Ascending aorta (tissue), 2 donors: ENCODE measurements around the gene RIN3. TPM values are rescaled to one million over a fixed set of nuclear protein-coding genes. Genes with fewer than 3 reads are reported as not detected.
A peak's percentile ranks its signal among the peaks of the same experiment; 100 is the strongest.

Experiments
- DNase-seq, 2 donors: peaks; one replicate each; pipeline ENCODE4 v3.0.0-alpha.2; 2019; ENCODE audit warnings: low spot score in 2 of 2
- H3K27ac ChIP-seq, 2 donors: fragments of 200-600 bp; sonication (generic); one replicate each; pipeline ENCODE4 v1.5.1; 2016 to 2017; ENCODE audit warnings: mild to moderate bottlenecking in 1 of 2
- H3K27me3 ChIP-seq: fragments of 200-600 bp; sonication (generic); one replicate; pipeline ENCODE4 v1.5.1; 2017
- H3K36me3 ChIP-seq, 2 donors: fragments of 200-600 bp; sonication (generic); one replicate each; pipeline ENCODE4 v1.5.1; 2016
- H3K4me1 ChIP-seq, 2 donors: fragments of 200-600 bp; sonication (generic); one replicate each; pipeline ENCODE4 v1.5.1; 2016 to 2017; ENCODE audit warnings: mild to moderate bottlenecking in 1 of 2
- H3K4me3 ChIP-seq, 2 donors: fragments of 200-600 bp; sonication (generic); one replicate each; pipeline ENCODE4 v1.5.1; 2016 to 2017; ENCODE audit warnings: mild to moderate bottlenecking in 1 of 2
- H3K9me3 ChIP-seq, 2 donors: fragments of 200-600 bp; sonication (generic); one replicate each; pipeline ENCODE4 v1.5.1; 2016
- intact Hi-C: fragments of 100-400 bp; cut with DNase I; formaldehyde crosslinking; loops from one replicate; pipeline ENCODE4 v1.15.1; 2023
- total RNA-seq: library from RNA; depleted of rRNA; stranded (reverse); fragments of >200 nt; gene quantifications from one replicate; pipeline ENCODE4 v1.1.0, GENCODE V29; 2016
- TF ChIP-seq, protein P1 (sequence below), 3 experiments: fragments of 200-600 bp in 2 of 3; fragments of 450-650 bp in 1 of 3; sonication (generic) in 2 of 3; IDR thresholded peaks; one replicate each; pipeline ENCODE4 v1.5.1; 2016 to 2019; ENCODE audit warnings: antibody characterized with exemption in 3 of 3, mild to moderate bottlenecking in 1 of 3, moderate library complexity in 1 of 3

RIN3 gene, protein sequence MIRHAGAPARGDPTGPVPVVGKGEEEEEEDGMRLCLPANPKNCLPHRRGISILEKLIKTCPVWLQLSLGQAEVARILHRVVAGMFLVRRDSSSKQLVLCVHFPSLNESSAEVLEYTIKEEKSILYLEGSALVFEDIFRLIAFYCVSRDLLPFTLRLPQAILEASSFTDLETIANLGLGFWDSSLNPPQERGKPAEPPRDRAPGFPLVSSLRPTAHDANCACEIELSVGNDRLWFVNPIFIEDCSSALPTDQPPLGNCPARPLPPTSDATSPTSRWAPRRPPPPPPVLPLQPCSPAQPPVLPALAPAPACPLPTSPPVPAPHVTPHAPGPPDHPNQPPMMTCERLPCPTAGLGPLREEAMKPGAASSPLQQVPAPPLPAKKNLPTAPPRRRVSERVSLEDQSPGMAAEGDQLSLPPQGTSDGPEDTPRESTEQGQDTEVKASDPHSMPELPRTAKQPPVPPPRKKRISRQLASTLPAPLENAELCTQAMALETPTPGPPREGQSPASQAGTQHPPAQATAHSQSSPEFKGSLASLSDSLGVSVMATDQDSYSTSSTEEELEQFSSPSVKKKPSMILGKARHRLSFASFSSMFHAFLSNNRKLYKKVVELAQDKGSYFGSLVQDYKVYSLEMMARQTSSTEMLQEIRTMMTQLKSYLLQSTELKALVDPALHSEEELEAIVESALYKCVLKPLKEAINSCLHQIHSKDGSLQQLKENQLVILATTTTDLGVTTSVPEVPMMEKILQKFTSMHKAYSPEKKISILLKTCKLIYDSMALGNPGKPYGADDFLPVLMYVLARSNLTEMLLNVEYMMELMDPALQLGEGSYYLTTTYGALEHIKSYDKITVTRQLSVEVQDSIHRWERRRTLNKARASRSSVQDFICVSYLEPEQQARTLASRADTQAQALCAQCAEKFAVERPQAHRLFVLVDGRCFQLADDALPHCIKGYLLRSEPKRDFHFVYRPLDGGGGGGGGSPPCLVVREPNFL
- 30.3 TPM for total RNA-seq

DNA sequence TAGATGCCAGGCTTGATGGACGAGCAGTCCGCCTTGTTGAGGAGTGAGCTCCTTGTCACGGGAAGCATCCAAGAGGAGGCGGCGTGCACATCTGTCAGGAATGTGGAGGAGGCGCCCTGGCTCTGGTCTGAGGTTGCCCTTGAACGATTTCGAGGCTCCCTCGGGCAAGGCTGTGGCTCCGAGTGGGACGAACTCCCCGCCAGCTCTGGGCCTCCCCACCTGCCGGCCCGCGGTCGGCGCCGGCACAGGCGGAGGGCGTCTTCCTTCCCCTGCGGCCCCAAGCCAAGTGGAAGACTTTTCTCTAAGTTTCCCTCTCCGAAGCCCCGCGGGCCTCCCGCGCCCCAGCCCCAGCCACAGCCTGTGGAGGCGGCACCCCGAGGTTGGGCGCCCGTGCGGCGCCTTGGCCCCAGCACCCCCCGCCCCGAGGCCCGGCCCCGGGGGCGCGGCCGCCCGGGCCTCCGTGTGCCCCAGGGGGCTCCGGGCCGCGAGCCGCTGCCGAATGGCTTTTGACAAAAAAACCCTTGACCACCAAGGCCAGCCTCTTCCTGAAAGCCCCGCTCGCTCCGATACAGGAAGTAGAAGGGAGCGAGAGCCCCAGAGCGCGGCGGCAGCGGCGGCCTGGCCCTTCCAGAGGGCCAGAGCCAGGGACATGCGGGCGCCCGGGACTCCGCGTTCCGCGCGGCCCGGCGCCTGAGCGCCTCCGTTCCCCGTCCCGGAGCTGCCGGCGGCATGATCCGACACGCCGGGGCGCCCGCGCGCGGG, at the start of gene RIN3:
Gene RIN3, plus strand, starts transcription at position 578 of the 762 bp plus-strand sequence. Its CDS starts 152 bp downstream, at position 730.
- peak in 1 of 2 donors; percentile 80 for DNase-seq
- Histone ChIP-seq H3K27ac (peak within 1 kb of the TSS; percentile 81 to 84), H3K27me3 (no peaks in the 10 kb centered on the region), H3K4me3 (peak within 1 kb of the TSS; percentile 68 to 71), H3K9me3 (no peaks in the 10 kb centered on the region), H3K36me3 (no peaks in the 10 kb centered on the region), H3K4me1 (peaks cover 3 to 18% of the 10 kb centered on the region in 2 donors)
- intact Hi-C loops, result loop anchor here (5.0 to 10.0 kb wide), 3 partner anchors 39 to 281 kb away; partner anchors contain the start of gene GOLGA5
- TF ChIP-seq, protein P1, sequence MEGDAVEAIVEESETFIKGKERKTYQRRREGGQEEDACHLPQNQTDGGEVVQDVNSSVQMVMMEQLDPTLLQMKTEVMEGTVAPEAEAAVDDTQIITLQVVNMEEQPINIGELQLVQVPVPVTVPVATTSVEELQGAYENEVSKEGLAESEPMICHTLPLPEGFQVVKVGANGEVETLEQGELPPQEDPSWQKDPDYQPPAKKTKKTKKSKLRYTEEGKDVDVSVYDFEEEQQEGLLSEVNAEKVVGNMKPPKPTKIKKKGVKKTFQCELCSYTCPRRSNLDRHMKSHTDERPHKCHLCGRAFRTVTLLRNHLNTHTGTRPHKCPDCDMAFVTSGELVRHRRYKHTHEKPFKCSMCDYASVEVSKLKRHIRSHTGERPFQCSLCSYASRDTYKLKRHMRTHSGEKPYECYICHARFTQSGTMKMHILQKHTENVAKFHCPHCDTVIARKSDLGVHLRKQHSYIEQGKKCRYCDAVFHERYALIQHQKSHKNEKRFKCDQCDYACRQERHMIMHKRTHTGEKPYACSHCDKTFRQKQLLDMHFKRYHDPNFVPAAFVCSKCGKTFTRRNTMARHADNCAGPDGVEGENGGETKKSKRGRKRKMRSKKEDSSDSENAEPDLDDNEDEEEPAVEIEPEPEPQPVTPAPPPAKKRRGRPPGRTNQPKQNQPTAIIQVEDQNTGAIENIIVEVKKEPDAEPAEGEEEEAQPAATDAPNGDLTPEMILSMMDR (IDR thresholded peaks at IDR 0.05), result no peak

DNA sequence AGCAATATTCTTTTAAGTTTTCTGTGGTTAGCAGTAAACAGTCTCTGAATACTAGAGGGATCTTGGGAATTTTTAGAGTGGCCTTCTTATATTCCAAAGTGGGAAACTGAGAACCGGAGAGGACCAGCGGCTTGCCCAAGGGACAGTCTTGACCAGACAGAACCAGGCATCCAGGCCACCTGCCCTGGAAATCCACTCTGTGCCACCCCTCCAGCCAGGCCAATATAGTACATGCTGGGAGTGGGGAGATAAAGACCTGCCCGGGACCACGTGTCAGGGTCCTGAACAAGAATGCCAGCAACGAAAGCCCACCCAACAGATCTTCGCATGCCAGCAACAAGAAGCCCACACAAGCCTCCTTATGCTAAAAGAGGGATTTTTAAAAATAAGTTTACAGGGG, 49.4 kb upstream of the RIN3 start:
- H3K36me3 ChIP-seq, result no peaks in the 10 kb centered on the region
- intact Hi-C loops, result no loop called here
- peak in 1 of 2 donors; percentile 41 for DNase-seq

DNA sequence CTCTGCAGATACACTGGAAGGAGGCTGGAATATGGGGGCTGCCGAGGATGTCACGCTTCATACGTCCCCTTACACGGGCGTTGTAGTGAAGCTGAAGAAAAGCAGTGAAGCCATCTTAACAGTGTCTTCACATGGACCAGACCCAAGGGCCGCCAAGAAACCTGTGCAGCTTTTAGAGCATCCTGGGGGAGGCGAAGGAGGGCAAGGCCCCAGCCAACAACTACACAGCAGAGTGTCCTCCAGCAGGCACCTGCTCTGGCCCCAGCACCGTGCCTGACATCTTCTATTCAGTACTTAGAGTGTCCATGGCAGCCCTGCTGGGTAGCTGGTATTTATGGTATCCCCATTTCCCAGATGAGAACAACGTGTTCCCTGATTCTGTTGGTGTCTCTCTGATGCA, 48.9 kb upstream of the RIN3 start:
- Histone ChIP-seq H3K27me3 (no peaks in the 10 kb centered on the region), H3K36me3 (no peaks in the 10 kb centered on the region), H3K4me1 (peaks cover 6 to 12% of the 10 kb centered on the region in 2 donors), H3K9me3 (peaks cover 0 to 5% of the 10 kb centered on the region in 2 donors), H3K27ac (no peak overlapping the region), H3K4me3 (no peak overlapping the region)
- DNase-seq, result no peak
- TF ChIP-seq, protein P1 (IDR thresholded peaks at IDR 0.05), result no peak
- intact Hi-C loops, result no loop called here

More for the DNA sequence above, 49.4 kb upstream of the RIN3 start:
- Histone ChIP-seq H3K27me3 (no peaks in the 10 kb centered on the region), H3K4me3 (no peak overlapping the region), H3K9me3 (peaks cover 0 to 5% of the 10 kb centered on the region in 2 donors), H3K27ac (no peak overlapping the region), H3K4me1 (peaks cover 6 to 12% of the 10 kb centered on the region in 2 donors)
- TF ChIP-seq, protein P1 (IDR thresholded peaks at IDR 0.05), result no peak

DNA sequence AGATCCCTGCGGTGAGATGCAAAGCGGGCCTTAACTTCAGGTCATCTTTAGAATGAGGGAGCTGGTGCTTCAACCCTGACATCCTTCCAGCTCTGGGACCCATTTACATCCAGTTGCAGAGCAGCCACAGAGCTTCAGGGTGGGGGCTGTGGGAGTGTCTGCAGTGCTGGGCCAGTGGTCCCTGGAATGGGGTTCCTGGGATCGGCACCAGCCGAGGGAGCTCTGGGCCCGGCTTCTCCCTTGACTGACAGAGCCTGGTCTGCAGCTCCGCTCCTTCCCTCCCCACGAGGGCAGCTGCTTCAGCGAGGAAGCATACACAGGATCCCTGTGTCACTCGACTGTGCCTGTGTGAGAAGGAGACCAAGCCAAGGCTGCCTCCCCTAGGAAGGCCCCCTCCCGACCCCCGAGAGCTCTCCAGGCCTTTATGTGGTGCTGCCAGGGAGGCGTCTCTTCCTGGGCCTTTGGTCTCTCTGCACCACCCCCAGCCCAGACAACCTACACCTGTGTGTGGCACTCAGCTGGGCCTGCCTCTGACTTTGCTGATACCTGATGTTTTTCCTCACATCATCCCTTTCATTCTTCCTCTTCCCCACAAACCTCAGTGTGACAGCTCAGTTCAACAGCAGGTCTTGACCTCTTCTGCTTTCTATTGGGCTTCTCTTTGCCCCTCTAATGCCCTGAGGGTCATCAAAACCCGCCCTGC, 48.1 kb upstream of the RIN3 start:
- peak in 1 of 2 donors; percentile 35 for DNase-seq
- intact Hi-C loops, result no loop called here
- H3K4me1 ChIP-seq, result peaks cover 6 to 11% of the 10 kb centered on the region in 2 donors
- peaks cover 0 to 5% of the 10 kb centered on the region in 2 donors for H3K9me3 ChIP-seq
- H3K4me3 ChIP-seq, result no peak overlapping the region
- H3K27me3 ChIP-seq, result no peaks in the 10 kb centered on the region
- no peaks in the 10 kb centered on the region for H3K36me3 ChIP-seq
- no peak overlapping the region for H3K27ac ChIP-seq
- TF ChIP-seq, protein P1 (IDR thresholded peaks at IDR 0.05), result no peak
